ENCODE measurements around the gene CDH4. TPM values are rescaled to one million over a fixed set of nuclear protein-coding genes. Genes with fewer than 3 reads are reported as not detected.

CDH4 gene
- total RNA-seq, 1 experiment from 2014 or later, result not detected

DNA sequence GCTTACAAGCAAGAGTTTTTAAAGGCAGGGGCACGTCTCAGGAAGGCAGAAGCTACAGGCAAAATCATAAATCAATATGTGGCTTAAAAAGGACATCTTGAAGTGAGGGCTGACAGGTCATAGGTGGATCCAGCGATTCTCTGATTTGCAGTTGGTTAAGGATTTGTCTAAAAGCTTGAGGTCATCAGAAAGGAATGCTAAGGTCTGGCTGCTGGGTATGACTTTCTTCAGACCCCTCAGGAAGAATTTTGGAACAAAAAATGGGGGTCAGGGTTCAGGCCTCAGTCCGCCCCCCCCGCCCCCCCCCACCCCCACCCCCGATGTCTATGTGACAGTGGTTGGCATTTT lies 261.9 kb downstream of the CDH4 start:
- no TSS peak for BruUV-seq (replicated peaks)
- TF ChIP-seq, protein P1, sequence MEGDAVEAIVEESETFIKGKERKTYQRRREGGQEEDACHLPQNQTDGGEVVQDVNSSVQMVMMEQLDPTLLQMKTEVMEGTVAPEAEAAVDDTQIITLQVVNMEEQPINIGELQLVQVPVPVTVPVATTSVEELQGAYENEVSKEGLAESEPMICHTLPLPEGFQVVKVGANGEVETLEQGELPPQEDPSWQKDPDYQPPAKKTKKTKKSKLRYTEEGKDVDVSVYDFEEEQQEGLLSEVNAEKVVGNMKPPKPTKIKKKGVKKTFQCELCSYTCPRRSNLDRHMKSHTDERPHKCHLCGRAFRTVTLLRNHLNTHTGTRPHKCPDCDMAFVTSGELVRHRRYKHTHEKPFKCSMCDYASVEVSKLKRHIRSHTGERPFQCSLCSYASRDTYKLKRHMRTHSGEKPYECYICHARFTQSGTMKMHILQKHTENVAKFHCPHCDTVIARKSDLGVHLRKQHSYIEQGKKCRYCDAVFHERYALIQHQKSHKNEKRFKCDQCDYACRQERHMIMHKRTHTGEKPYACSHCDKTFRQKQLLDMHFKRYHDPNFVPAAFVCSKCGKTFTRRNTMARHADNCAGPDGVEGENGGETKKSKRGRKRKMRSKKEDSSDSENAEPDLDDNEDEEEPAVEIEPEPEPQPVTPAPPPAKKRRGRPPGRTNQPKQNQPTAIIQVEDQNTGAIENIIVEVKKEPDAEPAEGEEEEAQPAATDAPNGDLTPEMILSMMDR (IDR thresholded peaks at IDR 0.05; ENCODE audit: insufficient read depth in 1 of 2, low read depth in 1 of 2, low read length in 1 of 2, severe bottlenecking in 1 of 2, unreplicated experiment in 1 of 2), result no peak
- no peaks in the 10 kb centered on the region for H3K36me3 ChIP-seq (ENCODE audit: control insufficient read depth, insufficient read depth, low read length)
- no peaks in the 10 kb centered on the region for H3K4me1 Mint-ChIP-seq (ENCODE audit: low read depth, unreplicated experiment)
- no peak overlapping the region for H3K27ac Mint-ChIP-seq (ENCODE audit: unreplicated experiment)
- H3K9me3 Mint-ChIP-seq (ENCODE audit: unreplicated experiment), result peaks cover 9% of the 10 kb centered on the region
- H3K27me3 Mint-ChIP-seq (ENCODE audit: insufficient read depth, unreplicated experiment), result peaks cover 30% of the 10 kb centered on the region
- ChIA-PET POLR2A (no interaction called here), CTCF (no interaction called here)
- intact Hi-C loops (cut with micrococcal nuclease; ENCODE audit: unreplicated experiment), result no loop called here
- DNase-seq, result no peak
- no peaks in the 10 kb centered on the region for H3K9me3 ChIP-seq
- no peaks in the 10 kb centered on the region for H3K36me3 Mint-ChIP-seq (ENCODE audit: insufficient read depth, unreplicated experiment)
- H3K4me3 Mint-ChIP-seq (ENCODE audit: unreplicated experiment), result no peak overlapping the region
- H3K27me3 ChIP-seq (replicated peaks; ENCODE audit: control insufficient read depth, insufficient read depth, low read length), result no peaks in the 10 kb centered on the region; the same call in 1 of the 2 replicates
- H3K4me1 ChIP-seq, result no peaks in the 10 kb centered on the region
- H3K4me3 ChIP-seq (ENCODE audit: low read depth, low read length), result no peak overlapping the region

DNA sequence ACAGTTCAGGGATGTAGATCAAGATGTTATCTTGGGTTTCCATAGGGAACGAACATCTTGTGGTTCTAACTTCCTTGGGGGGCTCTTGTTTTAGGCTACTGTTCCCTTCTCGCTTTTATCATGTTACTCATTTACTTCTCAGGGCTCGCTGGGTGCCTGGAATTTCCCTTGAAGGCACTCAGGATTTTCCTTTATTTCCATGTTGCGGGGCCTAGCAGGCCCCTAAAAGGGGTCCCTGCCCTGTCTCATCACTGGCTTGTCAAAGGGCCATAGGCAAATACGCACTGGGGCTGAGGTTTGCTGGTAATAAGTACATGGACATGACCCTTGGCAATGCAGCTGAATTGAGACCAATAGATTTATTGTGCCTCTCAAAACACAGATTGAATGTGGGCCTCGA lies 262.3 kb downstream of the CDH4 start:
- Mint-ChIP-seq H3K4me3 (ENCODE audit: unreplicated experiment) (no peak overlapping the region), H3K27me3 (ENCODE audit: insufficient read depth, unreplicated experiment) (peaks cover 26% of the 10 kb centered on the region), H3K4me1 (ENCODE audit: low read depth, unreplicated experiment) (no peaks in the 10 kb centered on the region), H3K27ac (ENCODE audit: unreplicated experiment) (no peak overlapping the region), H3K36me3 (ENCODE audit: insufficient read depth, unreplicated experiment) (no peaks in the 10 kb centered on the region), H3K9me3 (ENCODE audit: unreplicated experiment) (peaks cover 11% of the 10 kb centered on the region)
- H3K36me3 ChIP-seq (ENCODE audit: control insufficient read depth, insufficient read depth, low read length), result no peaks in the 10 kb centered on the region
- ChIA-PET POLR2A (no interaction called here), CTCF (no interaction called here)
- no peak overlapping the region for H3K4me3 ChIP-seq (ENCODE audit: low read depth, low read length)
- no peaks in the 10 kb centered on the region; the same call in 1 of the 2 replicates for H3K27me3 ChIP-seq (replicated peaks; ENCODE audit: control insufficient read depth, insufficient read depth, low read length)
- intact Hi-C loops (cut with micrococcal nuclease; ENCODE audit: unreplicated experiment), result no loop called here
- no TSS peak for BruUV-seq (replicated peaks)
- no peak for DNase-seq
- no peaks in the 10 kb centered on the region for H3K4me1 ChIP-seq
- TF ChIP-seq, protein P1 (IDR thresholded peaks at IDR 0.05; ENCODE audit: insufficient read depth in 1 of 2, low read depth in 1 of 2, low read length in 1 of 2, severe bottlenecking in 1 of 2, unreplicated experiment in 1 of 2), result no peak
- peaks cover 3% of the 10 kb centered on the region; the same call in 1 of the 2 replicates for H3K9me3 ChIP-seq

DNA sequence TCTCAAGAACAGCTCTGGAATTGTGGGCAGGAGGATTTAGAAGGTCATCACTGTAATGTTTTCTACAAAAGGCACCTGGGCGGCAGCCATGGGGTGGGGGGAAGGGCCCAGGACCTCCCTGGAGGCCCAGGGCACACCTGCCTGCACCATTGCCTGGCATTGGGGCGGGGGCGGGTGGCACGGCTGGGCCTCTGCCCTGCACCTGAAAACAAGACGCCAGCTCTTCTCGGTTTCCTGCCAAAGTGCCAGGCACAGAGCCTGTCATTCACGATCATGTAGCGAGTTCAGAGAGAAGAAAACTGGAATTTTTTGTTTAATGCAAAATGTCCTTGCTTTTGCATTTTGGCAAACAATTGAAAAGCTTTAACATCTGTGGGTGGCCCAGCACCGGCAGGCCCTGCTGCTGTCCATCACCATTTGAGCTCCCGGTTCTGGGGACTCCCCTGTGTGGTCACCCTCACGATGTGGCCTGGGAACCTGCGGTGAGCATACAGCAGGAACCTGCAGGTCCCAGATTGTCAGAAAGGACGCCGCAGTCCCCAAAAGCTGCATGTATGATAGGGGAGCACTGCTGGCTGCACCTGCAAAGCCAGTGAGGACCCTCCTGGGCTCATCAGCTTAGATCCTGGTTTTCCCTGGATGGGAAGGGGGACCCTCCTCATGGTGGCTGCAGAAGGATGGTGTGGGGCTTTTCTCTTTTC lies 262.9 kb downstream of the CDH4 start:
- H3K27ac Mint-ChIP-seq (ENCODE audit: unreplicated experiment), result no peak overlapping the region
- H3K9me3 Mint-ChIP-seq (ENCODE audit: unreplicated experiment), result peaks cover 11% of the 10 kb centered on the region
- CTCF ChIA-PET, result interaction anchor here (0.7 kb wide), 1 partner anchor 244 kb away, joined by 3 read pairs; no protein-coding TSS in a partner anchor
- H3K4me1 Mint-ChIP-seq (ENCODE audit: low read depth, unreplicated experiment), result no peaks in the 10 kb centered on the region
- Histone ChIP-seq H3K36me3 (ENCODE audit: control insufficient read depth, insufficient read depth, low read length) (no peaks in the 10 kb centered on the region), H3K9me3 (peaks cover 5% of the 10 kb centered on the region; the same call in 1 of the 2 replicates), H3K4me3 (ENCODE audit: low read depth, low read length) (no peak overlapping the region), H3K27me3 (replicated peaks; ENCODE audit: control insufficient read depth, insufficient read depth, low read length) (no peaks in the 10 kb centered on the region; the same call in 1 of the 2 replicates), H3K4me1 (no peaks in the 10 kb centered on the region)
- POLR2A ChIA-PET, result no interaction called here
- intact Hi-C loops (cut with micrococcal nuclease; ENCODE audit: unreplicated experiment), result no loop called here
- TF ChIP-seq, protein P1 (IDR thresholded peaks at IDR 0.05; ENCODE audit: insufficient read depth in 1 of 2, low read depth in 1 of 2, low read length in 1 of 2, severe bottlenecking in 1 of 2, unreplicated experiment in 1 of 2), result no peak
- no peaks in the 10 kb centered on the region for H3K36me3 Mint-ChIP-seq (ENCODE audit: insufficient read depth, unreplicated experiment)
- H3K4me3 Mint-ChIP-seq (ENCODE audit: unreplicated experiment), result no peak overlapping the region
- BruUV-seq (replicated peaks), result no TSS peak
- H3K27me3 Mint-ChIP-seq (ENCODE audit: insufficient read depth, unreplicated experiment), result peaks cover 21% of the 10 kb centered on the region
- DNase-seq, result no peak
